ENCODE measurements around the gene FSTL3.

FSTL3 gene

DNA sequence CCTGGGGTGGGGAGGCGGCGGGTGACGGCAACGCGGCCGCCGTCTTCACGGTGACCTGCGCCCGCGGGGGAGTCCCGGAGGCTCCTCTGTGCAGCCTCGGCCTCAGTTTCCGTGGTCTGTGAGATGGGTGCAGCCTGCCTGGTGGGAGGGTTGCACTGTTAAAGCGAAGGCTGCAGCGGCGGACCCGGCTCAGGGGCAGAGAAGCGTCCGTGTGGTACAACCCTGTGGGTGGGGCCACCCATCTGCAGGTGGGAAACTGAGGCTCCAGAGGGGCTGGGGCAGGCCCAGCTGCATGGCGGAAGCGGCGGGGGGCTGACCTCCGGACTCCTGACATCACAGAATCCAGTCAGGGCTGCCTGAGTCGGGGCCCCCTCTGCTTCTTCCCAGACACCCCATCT, 36.0 kb upstream of the FSTL3 start:
- ChIA-PET CTCF (interaction anchor here (1.0 kb wide), 1 partner anchor 10 kb away, joined by 3 read pairs; no protein-coding TSS in a partner anchor), POLR2A (no interaction called here)
- no peak for DNase-seq (ENCODE audit: low read depth, low spot score)
- peak overlapping the region; percentile 43; the same call in 1 of the 2 replicates for H3K4me3 ChIP-seq (ENCODE audit: low read depth, low read length)
- TF ChIP-seq, protein P1, sequence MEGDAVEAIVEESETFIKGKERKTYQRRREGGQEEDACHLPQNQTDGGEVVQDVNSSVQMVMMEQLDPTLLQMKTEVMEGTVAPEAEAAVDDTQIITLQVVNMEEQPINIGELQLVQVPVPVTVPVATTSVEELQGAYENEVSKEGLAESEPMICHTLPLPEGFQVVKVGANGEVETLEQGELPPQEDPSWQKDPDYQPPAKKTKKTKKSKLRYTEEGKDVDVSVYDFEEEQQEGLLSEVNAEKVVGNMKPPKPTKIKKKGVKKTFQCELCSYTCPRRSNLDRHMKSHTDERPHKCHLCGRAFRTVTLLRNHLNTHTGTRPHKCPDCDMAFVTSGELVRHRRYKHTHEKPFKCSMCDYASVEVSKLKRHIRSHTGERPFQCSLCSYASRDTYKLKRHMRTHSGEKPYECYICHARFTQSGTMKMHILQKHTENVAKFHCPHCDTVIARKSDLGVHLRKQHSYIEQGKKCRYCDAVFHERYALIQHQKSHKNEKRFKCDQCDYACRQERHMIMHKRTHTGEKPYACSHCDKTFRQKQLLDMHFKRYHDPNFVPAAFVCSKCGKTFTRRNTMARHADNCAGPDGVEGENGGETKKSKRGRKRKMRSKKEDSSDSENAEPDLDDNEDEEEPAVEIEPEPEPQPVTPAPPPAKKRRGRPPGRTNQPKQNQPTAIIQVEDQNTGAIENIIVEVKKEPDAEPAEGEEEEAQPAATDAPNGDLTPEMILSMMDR (IDR thresholded peaks at IDR 0.05; ENCODE audit: insufficient read depth, low read length, missing control alignments) = no peak

DNA sequence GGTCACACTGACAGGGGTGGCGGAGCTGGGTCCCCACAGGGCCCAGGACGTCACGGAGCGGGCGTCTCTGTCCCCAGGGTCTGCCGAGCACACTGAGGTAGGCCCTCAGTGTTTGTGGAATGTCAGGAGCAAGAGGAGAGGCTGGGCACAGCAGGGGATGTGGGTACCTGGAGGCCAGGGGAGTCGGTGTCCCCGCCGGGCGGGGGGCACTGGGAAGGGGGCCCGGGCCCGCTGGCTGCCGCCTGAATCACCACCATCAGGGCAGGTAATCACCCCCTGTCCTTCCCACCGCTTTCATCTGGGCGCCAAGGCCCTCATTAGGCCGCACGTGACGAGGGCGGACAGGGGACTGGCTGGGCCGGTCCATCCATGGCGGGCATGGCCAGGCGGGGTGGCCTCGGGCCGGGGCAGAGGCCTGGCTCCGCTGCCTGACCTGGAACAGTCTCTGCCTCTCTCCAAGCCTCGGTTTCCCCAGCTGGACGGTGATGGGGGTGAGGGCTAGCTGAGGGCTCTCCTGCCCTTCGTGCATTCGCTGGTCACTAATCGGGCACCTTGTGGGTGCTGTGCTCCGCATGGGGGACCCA, 35.5 kb upstream of the FSTL3 start:
- ChIA-PET CTCF (no interaction called here), POLR2A (no interaction called here)
- no peak for DNase-seq (ENCODE audit: low read depth, low spot score)
- no peak overlapping the region for H3K4me3 ChIP-seq (ENCODE audit: low read depth, low read length)
- TF ChIP-seq, protein P1 (IDR thresholded peaks at IDR 0.05; ENCODE audit: insufficient read depth, low read length, missing control alignments) = no peak

DNA sequence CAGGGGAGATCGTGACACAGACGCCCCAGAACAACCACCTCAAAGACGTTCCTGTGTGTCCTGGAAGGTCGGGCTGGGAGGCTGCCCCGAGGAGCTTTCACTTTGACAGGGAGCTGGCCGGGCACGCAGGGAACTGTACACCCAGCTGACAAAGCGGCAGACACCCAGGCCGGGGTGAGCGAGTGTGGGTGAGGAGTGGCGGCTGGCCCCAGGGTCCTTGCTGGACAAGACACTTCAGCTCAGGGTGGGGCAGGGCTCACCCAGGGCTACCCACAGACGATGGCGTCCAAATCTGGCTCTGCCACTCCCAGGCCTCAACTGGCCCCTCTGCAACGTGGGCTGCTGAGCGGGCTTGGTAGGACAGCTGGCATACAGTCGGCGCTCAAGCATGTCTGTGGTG, 34.5 kb upstream of the FSTL3 start:
- CTCF ChIA-PET = no interaction called here
- POLR2A ChIA-PET = interaction anchor here (0.7 kb wide), 1 partner anchor 37 kb away, joined by 3 read pairs; no protein-coding TSS in a partner anchor

DNA sequence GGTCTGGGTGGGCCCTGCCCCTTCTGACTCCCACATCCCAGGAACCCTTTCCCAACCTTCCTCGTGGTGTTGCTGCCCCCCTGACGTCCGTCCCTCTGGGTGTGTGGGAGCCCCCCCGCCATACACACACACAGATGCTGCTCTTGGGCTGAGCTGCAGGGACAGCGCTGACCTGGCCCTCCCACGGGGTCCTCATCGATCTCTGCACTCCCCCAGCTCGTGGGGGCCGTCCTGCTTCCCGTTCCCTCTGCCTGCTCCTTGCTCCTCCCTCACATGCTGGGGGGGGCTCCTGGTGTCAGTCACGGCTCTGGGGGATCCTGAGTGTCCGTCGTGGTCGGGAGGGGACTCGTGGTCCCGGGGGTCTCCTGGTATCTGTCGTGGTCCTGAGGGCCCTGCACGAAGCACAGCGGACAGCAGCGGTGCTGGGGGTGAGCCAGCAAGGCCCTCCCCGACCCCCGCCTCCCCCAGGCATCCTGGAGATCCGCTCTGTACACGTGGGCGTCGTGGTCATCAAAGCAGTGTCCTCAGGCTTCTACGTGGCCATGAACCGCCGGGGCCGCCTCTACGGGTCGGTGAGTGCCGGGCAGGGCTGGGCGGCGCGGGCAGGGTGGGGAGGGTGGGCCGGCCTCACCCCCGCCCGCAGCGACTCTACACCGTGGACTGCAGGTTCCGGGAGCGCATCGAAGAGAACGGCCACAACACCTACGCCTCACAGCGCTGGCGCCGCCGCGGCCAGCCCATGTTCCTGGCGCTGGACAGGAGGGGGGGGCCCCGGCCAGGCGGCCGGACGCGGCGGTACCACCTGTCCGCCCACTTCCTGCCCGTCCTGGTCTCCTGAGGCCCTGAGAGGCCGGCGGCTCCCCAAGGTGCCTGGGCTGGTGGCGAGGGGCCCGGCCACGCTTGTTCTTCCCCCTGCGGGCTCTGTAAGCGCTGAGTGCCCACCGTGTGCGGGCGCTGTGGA, 33.1 kb upstream of the FSTL3 start:
- TF ChIP-seq, protein P1 (IDR thresholded peaks at IDR 0.05; ENCODE audit: insufficient read depth, low read length, missing control alignments) = no peak
- DNase-seq (ENCODE audit: low read depth, low spot score) = no peak
- POLR2A ChIA-PET = no interaction called here
- CTCF ChIA-PET = no interaction called here
- H3K4me3 ChIP-seq (ENCODE audit: low read depth, low read length) = no peak overlapping the region

More for the DNA sequence above, 34.5 kb upstream of the FSTL3 start:
- DNase-seq (ENCODE audit: low read depth, low spot score) = no peak
- H3K4me3 ChIP-seq (ENCODE audit: low read depth, low read length) = no peak overlapping the region
- TF ChIP-seq, protein P1 (IDR thresholded peaks at IDR 0.05; ENCODE audit: insufficient read depth, low read length, missing control alignments) = no peak

DNA sequence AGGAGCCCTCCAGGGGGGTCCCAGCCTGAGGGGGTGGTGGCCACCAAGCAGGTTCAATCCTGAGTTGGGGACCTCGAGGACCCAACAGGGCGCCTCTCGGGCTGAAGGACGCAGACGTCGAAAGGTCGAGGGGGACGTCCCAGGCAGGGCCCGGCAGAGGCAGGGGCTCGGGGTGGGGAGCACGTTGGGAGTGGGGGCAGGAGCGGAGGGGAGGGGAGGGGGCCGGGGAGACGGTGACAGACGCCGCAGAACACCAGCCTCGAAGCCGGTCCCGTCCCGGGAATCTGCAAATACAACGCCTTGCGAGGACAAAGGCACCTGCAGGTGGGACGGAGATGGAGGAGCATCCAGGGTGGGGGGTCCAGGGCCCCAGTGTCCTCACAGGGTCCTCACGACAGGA, 32.5 kb upstream of the FSTL3 start:
- DNase-seq (ENCODE audit: low read depth, low spot score) = no peak
- ChIA-PET CTCF (no interaction called here), POLR2A (no interaction called here)
- TF ChIP-seq, protein P1 (IDR thresholded peaks at IDR 0.05; ENCODE audit: insufficient read depth, low read length, missing control alignments) = no peak
- no peak overlapping the region for H3K4me3 ChIP-seq (ENCODE audit: low read depth, low read length)

DNA sequence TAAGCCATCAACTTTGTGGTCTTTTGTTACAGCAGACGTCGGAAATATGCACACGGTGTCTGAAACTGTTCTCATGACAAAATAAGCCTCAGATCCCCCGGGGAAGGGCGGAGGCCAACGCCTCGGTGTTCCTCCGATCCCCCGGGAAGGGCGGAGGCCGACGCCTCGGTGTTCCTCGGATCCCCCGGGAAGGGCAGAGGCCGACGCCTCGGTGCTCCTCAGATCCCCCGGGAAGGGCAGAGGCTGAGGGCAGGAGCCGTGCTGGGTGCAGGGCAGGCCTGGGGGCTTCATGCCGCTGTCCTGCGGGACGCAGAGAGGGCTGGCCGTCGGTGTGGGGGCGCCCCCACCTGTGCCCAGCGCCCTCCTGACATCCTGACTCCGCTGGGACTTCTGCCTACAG, 31.8 kb upstream of the FSTL3 start:
- ChIA-PET CTCF (no interaction called here), POLR2A (no interaction called here)
- DNase-seq (ENCODE audit: low read depth, low spot score) = no peak
- no peak overlapping the region for H3K4me3 ChIP-seq (ENCODE audit: low read depth, low read length)
- TF ChIP-seq, protein P1 (IDR thresholded peaks at IDR 0.05; ENCODE audit: insufficient read depth, low read length, missing control alignments) = no peak
